22Rv1 (cell line): Measurements from ENCODE around the gene CLEC4A.
A peak's percentile ranks its signal among the peaks of the same experiment; 100 is the strongest.
"Not testable (repeated sequence)": the region's sequence is repeated elsewhere in the genome, so short reads cannot be mapped to it uniquely, and the experiment has no call there.

Source experiments
- H3K27ac ChIP-seq: fragments of 450-650 bp; 2 replicates; pipeline ENCODE4 v1.5.1; 2017
- ZFX ChIP-seq: fragments of 450-650 bp; IDR thresholded peaks from 2 replicates; pipeline ENCODE4 v1.6.1; 2017; ENCODE audit warnings: antibody characterized with exemption, borderline replicate concordance
- TF ChIP-seq, protein P1 (sequence below): fragments of 450-650 bp; IDR thresholded peaks from 2 replicates; pipeline ENCODE4 v1.5.1; 2017; ENCODE audit warnings: mild to moderate bottlenecking

The CLEC4A gene

DNA sequence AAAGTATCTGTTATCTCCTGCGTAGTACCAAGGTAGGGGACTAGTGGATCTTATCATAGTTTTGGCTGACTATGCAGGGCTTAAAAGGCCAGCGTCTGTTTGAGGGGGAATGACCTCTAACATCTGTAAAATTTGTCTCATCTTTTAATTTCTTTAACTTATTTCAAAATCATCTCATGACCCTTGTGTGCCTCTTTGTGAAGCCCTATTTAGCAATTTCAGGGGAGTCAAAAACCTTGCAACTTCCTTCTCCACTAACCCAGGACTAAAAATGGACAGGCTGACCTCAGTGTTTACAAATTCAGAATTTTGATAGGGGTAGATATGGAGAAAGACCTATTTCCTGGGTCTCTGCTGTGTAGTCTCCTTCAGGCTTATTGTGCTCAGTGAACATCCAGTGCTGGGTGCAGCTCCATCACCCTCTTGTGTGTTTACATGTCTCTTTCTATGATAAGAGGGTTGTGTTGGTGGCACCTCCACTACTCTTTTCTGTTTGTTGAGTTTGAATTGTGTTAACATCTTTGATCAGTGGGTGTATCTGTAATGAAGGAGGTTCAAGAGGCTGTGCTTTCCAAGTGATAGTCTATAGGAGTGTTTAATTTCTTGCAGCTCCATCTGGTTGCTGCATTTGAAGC is 27.0 kb upstream of the CLEC4A start:
- no peak for TF ChIP-seq ZFX
- TF ChIP-seq, protein P1, sequence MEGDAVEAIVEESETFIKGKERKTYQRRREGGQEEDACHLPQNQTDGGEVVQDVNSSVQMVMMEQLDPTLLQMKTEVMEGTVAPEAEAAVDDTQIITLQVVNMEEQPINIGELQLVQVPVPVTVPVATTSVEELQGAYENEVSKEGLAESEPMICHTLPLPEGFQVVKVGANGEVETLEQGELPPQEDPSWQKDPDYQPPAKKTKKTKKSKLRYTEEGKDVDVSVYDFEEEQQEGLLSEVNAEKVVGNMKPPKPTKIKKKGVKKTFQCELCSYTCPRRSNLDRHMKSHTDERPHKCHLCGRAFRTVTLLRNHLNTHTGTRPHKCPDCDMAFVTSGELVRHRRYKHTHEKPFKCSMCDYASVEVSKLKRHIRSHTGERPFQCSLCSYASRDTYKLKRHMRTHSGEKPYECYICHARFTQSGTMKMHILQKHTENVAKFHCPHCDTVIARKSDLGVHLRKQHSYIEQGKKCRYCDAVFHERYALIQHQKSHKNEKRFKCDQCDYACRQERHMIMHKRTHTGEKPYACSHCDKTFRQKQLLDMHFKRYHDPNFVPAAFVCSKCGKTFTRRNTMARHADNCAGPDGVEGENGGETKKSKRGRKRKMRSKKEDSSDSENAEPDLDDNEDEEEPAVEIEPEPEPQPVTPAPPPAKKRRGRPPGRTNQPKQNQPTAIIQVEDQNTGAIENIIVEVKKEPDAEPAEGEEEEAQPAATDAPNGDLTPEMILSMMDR: no peak
- H3K27ac ChIP-seq: no peak overlapping the region

DNA sequence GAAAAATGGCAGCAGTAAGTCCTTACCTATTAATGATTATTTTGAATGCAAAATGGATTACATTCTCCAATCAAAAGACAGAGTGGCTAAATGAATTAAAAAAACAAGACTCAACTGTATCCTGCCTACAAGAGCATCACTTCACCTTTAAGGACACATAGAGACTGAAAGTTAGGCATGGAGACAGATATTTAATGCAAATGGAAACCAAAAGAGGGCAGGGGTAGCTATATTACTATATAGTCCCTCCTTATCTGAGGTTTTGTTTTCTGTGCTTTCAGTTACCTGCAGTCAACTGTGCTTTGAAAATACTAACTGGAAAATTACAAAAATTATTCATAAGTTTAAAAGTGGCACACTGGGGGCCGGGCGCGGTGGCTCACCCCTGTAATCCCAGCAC is 24.2 kb upstream of the CLEC4A start:
- TF ChIP-seq, protein P1: no peak
- H3K27ac ChIP-seq: no peak overlapping the region

- TF ChIP-seq, protein P1: peak; percentile 100
- no peak for TF ChIP-seq ZFX
- H3K27ac ChIP-seq: no peak overlapping the region
Measured at GRCh38 chr12:8108808-8109398, 14.5 kb upstream of the CLEC4A start.

DNA sequence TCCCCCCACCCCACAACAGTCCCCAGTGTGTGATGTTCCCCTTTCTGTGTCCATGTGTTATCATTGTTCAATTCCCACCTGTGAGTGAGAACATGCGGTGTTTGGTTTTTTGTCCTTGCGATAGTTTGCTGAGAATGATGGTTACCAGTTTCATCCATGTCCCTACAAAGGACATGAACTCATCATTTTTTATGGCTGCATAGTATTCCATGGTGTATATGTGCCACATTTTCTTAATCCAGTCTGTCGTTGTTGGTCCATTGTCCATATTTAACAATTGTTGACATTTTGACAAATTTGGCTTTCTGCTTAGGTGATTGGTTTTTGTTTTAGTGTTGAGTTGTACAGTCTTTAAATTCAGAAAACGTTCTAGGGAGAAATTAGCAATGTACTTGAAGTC is 10.3 kb upstream of the CLEC4A start:
- not testable (repeated sequence) for H3K27ac ChIP-seq

DNA sequence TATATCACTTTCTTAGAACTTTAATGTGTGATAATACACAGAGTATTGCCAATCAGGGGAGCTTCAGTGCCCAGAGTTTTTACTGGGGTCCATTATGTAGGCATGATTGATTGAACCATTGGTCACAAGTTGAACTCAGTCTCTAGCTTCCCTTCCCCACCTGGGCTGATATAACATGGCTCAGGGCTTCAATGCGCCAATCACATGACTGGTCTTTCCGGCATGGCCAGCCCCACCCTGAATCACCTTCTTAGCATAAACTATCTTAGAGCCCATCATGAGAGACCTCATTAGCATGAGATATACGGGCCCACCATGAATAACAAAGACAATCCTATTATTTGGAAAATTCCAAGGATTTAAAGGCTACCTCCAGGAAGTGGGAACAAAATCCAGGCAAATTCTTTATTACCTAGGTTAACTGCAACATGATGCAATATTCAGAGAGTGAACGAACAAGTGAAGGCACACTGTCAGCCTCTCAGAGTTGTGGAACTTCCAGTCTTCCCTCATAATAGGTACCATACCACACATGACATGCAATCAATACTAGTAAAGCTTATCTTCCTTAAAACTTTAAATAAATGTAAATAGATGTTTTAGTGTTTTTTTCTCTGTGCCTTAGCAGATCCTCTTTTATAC is 3.2 kb upstream of the CLEC4A start:
- TF ChIP-seq ZFX: no peak
- TF ChIP-seq, protein P1: no peak
- no peak overlapping the region for H3K27ac ChIP-seq

GRCh38 chr12:8127138-8127537 is 3.7 kb downstream of the CLEC4A start:
- TF ChIP-seq, protein P1: no peak
- TF ChIP-seq ZFX: no peak
- no peak overlapping the region for H3K27ac ChIP-seq

DNA sequence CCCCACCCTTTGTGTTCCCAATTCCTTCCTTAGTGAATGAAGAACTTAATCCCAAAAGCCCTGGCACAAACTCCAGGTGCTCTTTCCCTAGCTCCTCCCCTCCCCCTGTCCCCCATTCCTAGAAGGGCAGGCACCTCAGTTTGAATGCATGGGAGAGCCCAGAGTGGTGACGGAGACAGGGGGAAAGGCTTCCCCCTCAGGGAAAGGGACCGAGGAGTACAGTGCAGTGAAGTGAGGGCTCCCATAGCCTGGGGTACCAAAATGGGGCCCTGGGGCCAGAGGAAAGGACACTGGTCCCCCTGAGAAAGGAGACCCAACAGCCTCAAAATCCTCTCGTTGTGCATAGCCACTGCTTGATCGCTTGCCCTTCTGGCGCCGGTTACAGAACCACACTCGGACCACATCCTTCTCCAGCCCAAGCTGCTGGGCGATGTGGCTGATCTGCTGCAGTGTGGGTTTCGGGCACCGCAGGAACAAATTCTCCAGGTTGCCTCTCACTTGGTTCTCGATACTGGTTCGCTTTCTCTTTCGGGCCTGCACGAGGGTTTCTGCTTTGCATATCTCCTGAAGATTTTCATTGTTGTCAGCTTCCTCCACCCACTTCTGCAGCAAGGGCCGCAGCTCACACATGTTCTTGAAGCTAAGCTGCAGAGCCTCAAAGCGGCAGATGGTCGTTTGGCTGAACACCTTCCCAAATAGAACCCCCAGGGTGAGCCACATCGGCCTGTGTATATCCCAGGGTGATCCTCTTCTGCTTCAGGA is 10.4 kb downstream of the CLEC4A start:
- H3K27ac ChIP-seq: not testable (repeated sequence)

- H3K27ac ChIP-seq: not testable (repeated sequence)
Measured at GRCh38 chr12:8134398-8134930, 11.0 kb downstream of the CLEC4A start.

GRCh38 chr12:8141647-8142046 is 18.2 kb downstream of the CLEC4A start:
- not testable (repeated sequence) for H3K27ac ChIP-seq
